Central memory CD4-positive, alpha-beta T cell (primary cell): ENCODE data around the gene OMG.
"Not testable (repeated sequence)": the region's sequence is repeated elsewhere in the genome, so short reads cannot be mapped to it uniquely, and the experiment has no call there.

ENCODE experiments used
- DNase-seq: peaks from one replicate; pipeline ENCODE4 v3.0.0; 2022
- total RNA-seq, 3 experiments: gene quantifications; one replicate each; lab custom pipeline; 2026; lab: John Stamatoyannopoulos, UW

OMG gene
- total RNA-seq, result 0 to 1.2 (median 0.82) reads per million in 3 experiments

DNA sequence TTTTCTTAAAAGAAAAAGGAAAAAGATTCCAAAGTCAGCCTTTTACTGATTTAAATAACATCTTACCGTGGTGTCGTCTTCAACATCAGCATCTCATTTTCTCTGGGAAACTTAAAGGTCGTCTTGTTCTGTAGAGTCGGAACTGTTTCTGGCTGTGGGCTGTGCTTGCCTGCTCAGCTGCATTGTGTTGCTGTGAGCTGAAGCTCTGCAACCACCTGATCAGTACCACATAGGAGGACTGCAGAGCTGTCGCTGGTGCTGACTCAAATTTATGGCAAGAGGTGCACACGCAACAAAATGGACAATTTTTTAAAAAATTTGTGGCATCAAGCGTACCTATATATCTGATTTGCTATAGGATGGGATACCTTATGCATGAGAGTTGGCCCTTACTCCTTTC is at the start of gene OMG:
TSS of gene OMG (minus strand) at position 150 of the 400 bp plus-strand sequence. CDS start 908 bp downstream, outside the sequence.
- no peak for DNase-seq

DNA sequence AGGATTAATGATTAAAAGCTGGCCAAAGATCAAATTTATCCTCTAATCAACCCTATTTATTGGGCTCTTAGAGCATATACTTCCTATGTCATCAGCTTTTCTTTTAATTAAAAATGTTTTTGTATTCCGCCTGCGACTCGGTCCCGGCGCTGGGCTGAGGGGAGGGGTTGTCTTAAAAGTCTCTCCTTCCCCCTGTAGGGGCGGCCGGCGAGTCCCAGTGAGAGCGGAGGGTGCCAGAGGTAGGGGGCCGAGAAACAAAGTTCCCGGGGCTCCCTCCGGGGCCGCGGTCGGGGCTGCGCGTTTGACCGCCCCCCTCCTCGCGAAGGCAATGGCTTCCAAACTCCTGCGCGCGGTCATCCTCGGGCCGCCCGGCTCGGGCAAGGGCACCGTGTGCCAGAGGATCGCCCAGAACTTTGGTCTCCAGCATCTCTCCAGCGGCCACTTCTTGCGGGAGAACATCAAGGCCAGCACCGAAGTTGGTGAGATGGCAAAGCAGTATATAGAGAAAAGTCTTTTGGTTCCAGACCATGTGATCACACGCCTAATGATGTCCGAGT is 48.2 kb upstream of the OMG start:
- DNase-seq, result not testable (repeated sequence)

GRCh38 chr17:31339906-31340661 is 43.0 kb upstream of the OMG start:
- no peak for DNase-seq

GRCh38 chr17:31329221-31329620 is 32.2 kb upstream of the OMG start:
- no peak for DNase-seq

GRCh38 chr17:31328160-31328535 is 31.1 kb upstream of the OMG start:
- DNase-seq, result no peak

DNA sequence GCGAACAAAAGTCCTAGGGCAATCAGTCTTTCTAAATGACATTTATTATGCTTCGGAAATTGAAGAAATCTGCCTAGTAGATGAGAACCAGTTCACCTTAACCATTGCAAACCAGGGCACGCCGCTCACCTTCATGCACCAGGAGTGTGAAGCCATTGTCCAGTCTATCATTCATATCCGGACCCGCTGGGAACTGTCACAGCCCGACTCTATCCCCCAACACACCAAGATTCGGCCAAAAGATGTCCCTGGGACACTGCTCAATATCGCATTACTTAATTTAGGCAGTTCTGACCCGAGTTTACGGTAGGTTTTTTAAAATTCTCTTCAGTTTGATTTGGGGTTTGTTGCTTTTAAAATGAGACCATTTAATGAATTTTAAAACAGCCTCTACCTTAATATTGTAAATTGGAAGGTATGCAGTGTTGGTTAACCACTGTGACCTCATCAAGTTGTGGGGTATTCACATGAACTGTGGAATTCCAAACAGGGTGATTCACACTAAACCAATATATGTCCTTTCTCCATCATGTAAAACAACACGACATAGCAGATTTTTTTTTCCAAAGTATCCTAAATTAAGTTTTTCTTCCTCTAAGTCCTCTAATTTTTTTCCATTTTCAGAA is 30.6 kb upstream of the OMG start:
- DNase-seq, result no peak

DNA sequence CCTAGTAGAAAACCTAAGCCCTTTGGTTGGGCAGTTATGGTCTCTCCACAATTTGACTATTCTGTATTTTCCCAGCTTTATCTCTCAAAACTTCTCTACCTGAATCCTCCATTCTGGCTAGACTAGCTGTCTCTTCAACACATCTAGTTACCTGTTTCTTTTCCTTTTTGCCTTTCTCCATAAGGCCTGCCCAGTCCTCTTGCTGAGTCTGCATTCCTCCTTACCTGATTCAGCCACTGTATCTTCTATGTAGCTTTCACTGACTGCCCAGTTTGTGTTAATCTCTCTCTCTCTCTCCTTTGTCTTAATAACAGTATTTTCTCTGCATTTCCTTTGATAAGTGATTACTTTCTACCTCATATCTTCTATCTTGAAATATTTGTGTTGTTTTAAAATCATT is 26.5 kb upstream of the OMG start:
- no peak for DNase-seq

- no peak for DNase-seq
Measured at GRCh38 chr17:31321966-31322365, 24.9 kb upstream of the OMG start.

- peak; percentile 89 for DNase-seq
Measured at GRCh38 chr17:31321481-31321880, 24.4 kb upstream of the OMG start, which contains the start of gene EVI2A. Gene EVI2A (minus strand): TSS chr17:31321622. CDS start chr17:31319013, 2,609 bp downstream.

DNA sequence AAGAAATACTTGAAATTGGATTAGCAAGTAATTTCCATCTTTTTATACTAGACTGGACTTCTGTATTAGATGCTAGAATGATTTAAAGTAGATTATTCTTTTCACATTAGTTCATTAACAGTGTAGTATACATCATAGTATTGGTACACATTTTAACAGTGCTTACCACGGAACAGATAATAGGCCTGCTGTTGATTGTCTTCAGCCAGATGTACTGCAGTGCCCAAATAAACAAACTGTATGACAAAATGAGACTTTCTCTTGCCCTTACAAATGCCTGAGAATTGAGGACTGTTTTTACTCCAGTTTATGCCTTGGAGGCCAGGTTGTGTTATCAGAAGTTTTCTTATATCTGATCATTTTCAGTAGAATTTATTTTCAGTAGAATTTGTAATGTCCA is 23.8 kb upstream of the OMG start:
- DNase-seq, result no peak

DNA sequence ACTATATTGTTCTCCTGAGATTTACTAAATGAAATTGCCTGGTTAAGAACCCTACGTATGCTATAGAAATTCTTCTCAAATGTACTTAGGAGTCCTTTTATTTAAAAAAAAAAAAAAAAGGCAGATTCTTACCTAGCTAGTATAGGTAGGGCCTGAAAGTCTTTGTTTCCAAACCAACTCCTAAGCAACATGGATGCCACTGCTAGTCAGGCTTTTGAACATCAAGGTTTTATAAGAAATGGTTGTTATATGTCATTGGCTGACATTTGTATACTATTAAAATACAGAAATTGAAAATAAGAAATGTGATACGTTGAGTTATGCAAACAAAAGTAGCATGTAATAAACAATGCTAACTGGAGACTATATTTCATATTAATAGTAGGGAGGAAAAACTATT is 23.2 kb upstream of the OMG start:
- no peak for DNase-seq

GRCh38 chr17:31318851-31319661 is 22.0 kb upstream of the OMG start:
- no peak for DNase-seq

DNA sequence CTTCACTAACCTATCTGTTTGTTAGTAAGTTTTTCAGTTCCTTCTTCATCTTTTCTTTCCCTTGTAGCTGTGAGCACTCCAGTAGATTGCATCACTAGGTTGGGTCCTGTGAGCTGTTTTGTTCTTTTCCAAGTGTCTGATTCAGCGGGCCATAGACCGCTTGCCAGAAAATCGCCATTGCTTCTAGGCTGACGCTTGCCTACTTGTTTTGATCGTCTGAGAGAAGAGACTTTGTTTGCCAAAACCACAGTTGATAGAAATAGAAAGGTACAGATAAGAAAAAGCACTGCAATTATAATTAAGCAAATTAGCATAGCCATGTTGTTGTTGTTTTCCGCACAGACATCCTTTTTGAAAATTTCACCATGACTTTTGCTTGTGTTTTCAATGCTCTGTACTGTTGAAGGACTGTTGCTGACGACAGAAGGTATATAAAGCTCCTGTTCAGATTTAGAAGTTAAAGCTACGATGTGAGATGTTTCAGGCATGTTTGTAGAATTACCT is 21.3 kb upstream of the OMG start:
- peak; percentile 70 for DNase-seq

- DNase-seq, result no peak
Measured at GRCh38 chr17:31314782-31315100, 17.7 kb upstream of the OMG start.

GRCh38 chr17:31313982-31314781 is 17.1 kb upstream of the OMG start, which contains the start of gene EVI2B:
Gene EVI2B (minus strand): TSS chr17:31314054. CDS start chr17:31305609, 8,445 bp downstream.
- DNase-seq, result peak; percentile 65

GRCh38 chr17:31312223-31312622 is 15.2 kb upstream of the OMG start:
- not testable (repeated sequence) for DNase-seq

GRCh38 chr17:31311526-31311925 is 14.5 kb upstream of the OMG start:
- no peak for DNase-seq

DNA sequence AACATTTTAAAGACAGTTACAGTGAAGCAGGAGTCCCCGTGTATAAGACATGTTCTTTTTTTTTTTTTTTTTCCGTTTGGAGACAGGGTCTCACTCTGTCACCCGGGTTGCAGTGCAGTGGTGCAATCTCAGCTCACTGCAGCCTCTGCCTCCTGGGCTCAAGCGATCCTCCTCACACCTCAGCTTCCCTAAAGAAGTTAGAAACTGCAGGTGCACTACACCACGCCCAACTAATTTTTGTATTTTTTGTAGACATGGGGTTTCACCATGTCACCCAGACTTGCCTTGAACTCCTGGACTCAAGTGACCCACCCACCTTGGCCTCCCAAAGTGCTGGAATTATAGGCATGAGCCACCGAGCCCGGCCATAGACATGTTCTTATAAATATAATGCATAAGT is 13.8 kb upstream of the OMG start:
- DNase-seq, result no peak

DNA sequence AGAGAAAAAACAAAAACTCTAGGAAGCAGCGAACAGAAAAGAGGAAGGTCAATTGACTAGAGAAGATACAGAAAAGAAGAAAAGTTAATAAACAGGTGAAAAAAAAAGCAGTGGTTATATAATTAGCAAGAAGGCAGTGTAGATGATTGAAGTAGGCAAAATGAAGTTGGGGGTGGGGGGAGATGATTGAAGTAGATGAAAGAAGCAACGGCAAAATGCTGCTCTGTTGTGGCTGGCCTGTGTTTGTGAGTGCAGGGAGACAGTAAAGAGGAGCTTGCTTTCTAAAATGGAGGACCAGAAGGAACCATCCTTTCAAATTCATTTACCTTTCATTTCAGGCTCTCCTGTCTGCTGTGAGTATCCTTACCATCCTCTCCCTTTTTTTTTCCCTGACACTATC is 13.2 kb upstream of the OMG start:
- DNase-seq, result peak; percentile 80

DNA sequence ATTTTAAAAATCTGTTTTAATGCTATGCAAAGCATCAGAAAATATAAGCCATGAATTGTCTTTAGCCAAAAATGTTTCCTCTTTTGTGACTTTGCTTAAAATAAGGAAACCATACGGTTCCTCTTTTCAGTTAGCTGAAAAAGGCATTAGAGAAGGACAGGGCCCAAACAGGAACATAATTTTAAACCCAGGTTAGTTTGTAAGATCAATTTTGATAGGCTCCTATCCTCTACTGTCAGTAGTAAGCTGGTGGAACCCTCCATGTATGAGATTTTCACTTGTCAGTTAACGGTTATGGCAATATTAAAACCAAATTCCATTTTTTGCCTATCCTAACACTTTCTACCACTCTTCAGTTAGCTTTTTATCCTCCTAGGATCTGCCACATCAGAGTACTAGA is 12.5 kb upstream of the OMG start:
- DNase-seq, result peak; percentile 32

- no peak for DNase-seq
Measured at GRCh38 chr17:31308372-31309334, 11.6 kb upstream of the OMG start.
